IPS-NIHi7 (cell line): ENCODE measurements around the gene UNC13C.

Source experiments
- DNase-seq: peaks from one replicate; pipeline ENCODE4 v3.0.0; 2012; ENCODE audit warnings: mixed read lengths; ENCODE audit errors: extremely low spot score

Gene UNC13C

GRCh38 chr15:54640873-54641272 is 662.6 kb downstream of the UNC13C start:
- no peak for DNase-seq

GRCh38 chr15:54644796-54645195 is 666.6 kb downstream of the UNC13C start:
- DNase-seq: no peak

- DNase-seq: no peak
Observed at GRCh38 chr15:54659646-54660045, 681.4 kb downstream of the UNC13C start.

- DNase-seq: no peak
Observed at GRCh38 chr15:54660356-54660755, 682.1 kb downstream of the UNC13C start.

- DNase-seq: no peak
Observed at GRCh38 chr15:54675241-54675640, 697.0 kb downstream of the UNC13C start.

GRCh38 chr15:54681584-54681983 is 703.3 kb downstream of the UNC13C start:
- no peak for DNase-seq
